NCI-H1694 treated with DMSO at 0.1 percent for 48 hours (cell line): ENCODE data around the gene RNF150.
"Not testable (repeated sequence)": the region's sequence is repeated elsewhere in the genome, so short reads cannot be mapped to it uniquely, and the experiment has no call there.

Source experiments
- DNase-seq: peaks from one replicate; lab custom pipeline; 2025; lab: John Stamatoyannopoulos, UW

The RNF150 gene

DNA sequence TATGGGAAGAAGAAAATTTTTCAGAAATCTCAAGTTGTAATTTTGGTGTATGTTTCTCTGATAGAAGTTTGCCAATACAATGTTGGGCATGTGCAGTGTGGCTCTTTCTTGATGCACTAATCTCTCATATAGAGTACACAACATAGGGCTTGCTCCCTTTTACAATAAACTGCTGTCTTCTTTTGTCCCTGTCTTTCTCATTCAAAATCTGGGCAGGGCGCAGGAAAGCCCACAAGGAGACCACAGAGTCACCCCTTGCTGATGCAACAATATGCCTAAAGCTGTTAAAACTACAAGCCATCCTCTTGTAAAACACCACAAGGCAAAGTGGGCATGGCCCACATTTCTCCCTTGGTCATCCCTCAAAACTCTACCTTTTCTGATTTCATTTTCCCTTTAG is 313.7 kb downstream of the RNF150 start:
- DNase-seq, result no peak

DNA sequence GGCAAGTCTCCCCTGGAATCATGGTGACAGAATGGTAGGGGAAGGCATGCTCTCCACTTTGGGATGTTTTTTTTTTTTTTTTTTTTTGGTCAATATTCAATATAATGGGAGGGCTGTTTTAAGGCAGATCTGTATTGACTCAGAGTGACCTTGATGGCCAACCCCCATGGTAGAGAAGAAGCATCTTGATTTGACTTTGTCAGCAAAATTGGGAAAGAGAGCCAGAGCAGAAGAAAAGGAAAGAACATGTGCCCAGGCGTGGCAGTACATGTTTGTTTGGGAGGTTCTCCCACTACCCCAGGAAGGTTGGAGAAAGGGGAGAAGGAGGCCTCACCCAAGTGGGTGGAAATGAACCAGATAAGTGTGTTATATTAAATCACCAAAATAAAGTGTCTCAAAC is 314.8 kb downstream of the RNF150 start:
- DNase-seq, result no peak

DNA sequence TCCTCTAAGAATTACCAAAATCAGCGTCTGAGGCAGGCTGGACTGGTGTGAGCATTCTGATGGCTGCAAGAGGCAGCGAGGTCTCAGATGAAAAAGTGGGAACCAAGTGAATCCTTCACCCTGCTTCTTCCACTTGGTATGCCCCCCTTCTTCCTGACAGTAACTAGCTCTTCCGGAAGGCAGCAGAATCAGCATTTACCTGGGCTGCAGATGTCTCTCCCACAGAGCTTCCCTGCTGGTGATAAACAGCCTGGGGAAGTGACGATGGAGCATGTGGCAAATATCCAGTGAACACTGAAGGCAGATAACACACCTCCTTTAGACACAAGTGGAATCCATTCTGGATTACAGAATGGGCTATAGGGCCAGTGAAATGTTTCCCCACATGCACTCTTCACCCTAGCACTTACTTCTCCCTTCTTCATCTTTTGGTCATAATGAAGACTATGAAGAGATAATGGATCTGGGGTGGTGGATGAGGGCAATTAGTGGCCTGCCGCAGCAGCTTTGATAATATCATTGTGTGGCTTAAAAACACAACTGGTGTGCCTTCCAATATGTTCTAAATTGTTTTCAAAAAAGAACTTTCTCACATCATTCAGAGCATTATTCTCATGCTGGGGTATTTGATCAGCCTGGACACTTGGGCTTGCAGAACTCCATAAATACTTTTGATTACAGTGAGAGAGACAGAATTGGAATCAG is 316.3 kb downstream of the RNF150 start:
- DNase-seq, result no peak

DNA sequence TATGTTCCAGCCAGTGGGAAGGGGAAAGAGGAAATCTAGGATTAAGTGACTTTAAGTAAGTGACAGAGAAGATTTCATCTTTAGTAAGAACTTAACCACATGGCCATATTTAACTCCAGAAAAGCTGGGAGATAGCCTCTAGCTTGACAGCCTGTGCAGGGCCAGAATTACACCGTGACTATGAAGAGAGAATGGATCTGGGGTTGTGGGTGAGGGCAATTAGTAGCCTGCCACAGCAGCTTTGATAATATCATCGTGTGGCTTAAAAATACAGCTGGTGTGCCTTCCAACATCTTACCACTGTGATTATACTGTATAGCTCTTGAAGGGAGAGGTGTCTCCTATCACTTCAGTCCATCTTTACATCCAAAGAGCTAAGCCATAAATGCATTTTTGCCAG is 319.5 kb downstream of the RNF150 start:
- DNase-seq, result no peak

DNA sequence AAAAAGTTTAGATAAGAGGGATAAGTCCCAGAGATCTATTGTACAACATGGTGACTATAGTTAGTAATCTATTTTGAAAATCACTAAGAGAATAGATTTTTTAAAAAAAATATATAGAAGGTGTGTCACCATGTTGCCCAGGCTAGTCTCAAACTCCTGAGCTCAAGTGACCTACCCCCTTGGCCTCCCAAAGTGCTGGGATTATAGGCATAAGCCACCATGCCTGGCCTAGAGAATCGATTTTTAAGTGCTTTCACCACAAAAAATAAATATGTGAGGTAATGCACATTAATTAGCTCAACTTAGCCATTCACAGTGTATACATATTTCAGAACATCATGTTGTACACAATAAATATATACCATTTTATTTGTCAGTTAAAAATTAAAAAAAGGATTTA is 320.4 kb downstream of the RNF150 start:
- no peak for DNase-seq

DNA sequence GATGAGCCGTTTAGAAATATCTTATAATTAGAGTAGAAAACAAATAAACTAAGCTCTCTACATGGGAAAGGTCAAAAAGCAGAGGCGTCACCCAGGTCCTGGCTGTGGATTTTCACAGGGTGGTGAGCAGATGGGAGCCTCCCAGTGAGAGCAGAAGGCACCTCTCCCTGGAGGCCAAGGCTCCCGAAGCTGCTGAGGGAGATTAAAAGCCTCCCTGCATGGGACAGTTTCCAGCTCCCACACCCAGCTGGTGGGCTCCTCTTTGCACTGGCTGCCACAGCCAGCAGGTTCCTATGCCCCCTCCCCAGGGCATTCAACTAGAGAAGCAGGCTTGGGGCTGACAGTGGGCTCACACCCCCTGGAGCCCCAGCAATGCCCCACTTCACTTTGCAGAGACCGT is 321.8 kb downstream of the RNF150 start:
- DNase-seq, result peak; percentile 76

DNA sequence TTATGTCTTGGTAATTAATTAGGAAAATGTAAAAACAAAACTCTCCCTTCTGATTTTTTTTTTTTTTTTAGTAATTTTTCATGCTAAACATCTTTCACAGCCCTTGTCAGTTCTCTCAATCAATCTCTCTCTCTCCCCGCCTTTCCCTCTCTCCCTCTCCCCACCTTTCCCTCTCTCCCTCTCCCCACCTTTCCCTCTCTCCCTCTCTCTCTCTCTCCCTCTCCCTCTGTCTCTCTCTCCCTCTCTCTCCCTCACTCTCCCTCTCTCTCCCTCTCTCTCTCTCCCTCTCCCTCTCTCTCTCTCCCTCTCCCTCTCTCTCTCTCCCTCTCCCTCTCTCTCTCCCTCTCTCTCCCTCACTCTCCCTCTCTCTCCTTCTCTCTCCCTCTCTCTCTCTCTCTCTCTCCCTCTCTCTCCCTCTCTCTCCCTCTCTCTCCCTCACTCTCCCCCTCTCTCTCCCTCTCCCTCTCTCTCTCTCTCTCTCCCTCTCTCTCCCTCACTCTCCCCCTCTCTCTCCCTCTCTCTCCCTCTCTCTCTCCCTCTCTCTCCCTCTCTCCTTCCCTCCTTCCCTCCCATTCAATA is 322.6 kb downstream of the RNF150 start:
- DNase-seq, result not testable (repeated sequence)
